OCI-LY7 (cell line): ENCODE data around the gene GREM1.

Source experiments
- CTCF ChIP-seq: fragments of 200-600 bp; sonication (generic); conservative IDR thresholded peaks from 2 replicates; pipeline ENCODE4 v1.5.1; 2014; ENCODE audit warnings: mild to moderate bottlenecking, antibody characterized with exemption, low read length, moderate library complexity, mixed read lengths
- EZH2phosphoT487 ChIP-seq: fragments of 200-600 bp; sonication (generic); IDR thresholded peaks from 2 replicates; pipeline ENCODE4 v1.6.1; 2018; ENCODE audit warnings: low read depth, borderline replicate concordance, mild to moderate bottlenecking, mixed run types, antibody characterized with exemption, low read length, moderate library complexity, mixed read lengths

GRCh38 chr15:32705446-32705845 lies 12.4 kb upstream of the GREM1 start:
- TF ChIP-seq CTCF: no peak
- TF ChIP-seq EZH2phosphoT487: no peak
